ENCODE results near the gene GPR148. TPM values are rescaled to one million over a fixed set of nuclear protein-coding genes. Genes with fewer than 3 reads are reported as not detected.

The GPR148 gene
- total RNA-seq, 1 experiment from 2014 or later = not detected

DNA sequence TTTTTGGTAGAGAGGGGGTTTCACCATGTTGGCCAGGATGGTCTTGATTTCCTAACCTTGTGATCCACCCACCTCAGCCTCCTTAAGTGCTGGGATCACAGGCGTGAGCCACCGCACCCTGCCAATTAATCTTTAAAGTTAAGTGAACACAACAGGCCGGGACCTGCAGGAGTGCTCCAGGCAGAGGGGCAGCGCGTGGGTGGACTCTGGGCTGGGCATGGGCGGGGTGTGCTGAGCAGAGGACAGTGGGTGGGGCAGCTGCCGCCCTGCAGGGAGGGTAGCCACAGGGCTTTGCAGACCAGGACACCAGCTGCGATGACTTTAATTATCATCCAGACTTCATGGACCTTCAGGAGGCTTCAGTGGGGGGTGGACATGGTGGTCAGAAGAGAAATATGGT, 8.8 kb upstream of the GPR148 start:
- Mint-ChIP-seq H3K27ac (ENCODE audit: unreplicated experiment) (no peak overlapping the region), H3K36me3 (ENCODE audit: insufficient read depth, unreplicated experiment) (no peaks in the 10 kb centered on the region), H3K9me3 (ENCODE audit: unreplicated experiment) (peaks cover 9% of the 10 kb centered on the region), H3K4me1 (ENCODE audit: low read depth, unreplicated experiment) (no peaks in the 10 kb centered on the region), H3K4me3 (ENCODE audit: unreplicated experiment) (no peak overlapping the region), H3K27me3 (ENCODE audit: insufficient read depth, unreplicated experiment) (no peaks in the 10 kb centered on the region)
- Histone ChIP-seq H3K4me1 (no peaks in the 10 kb centered on the region), H3K27me3 (replicated peaks; ENCODE audit: control insufficient read depth, insufficient read depth, low read length) (no peaks in the 10 kb centered on the region), H3K4me3 (ENCODE audit: low read depth, low read length) (no peak overlapping the region), H3K9me3 (peaks cover 6% of the 10 kb centered on the region; the same call in 1 of the 2 replicates), H3K36me3 (ENCODE audit: control insufficient read depth, insufficient read depth, low read length) (no peaks in the 10 kb centered on the region)
- no TSS peak for BruUV-seq (replicated peaks)
- ChIA-PET POLR2A (no interaction called here), CTCF (no interaction called here)
- intact Hi-C loops (cut with micrococcal nuclease; ENCODE audit: unreplicated experiment) = no loop called here
- DNase-seq = no peak
- TF ChIP-seq, protein P1, sequence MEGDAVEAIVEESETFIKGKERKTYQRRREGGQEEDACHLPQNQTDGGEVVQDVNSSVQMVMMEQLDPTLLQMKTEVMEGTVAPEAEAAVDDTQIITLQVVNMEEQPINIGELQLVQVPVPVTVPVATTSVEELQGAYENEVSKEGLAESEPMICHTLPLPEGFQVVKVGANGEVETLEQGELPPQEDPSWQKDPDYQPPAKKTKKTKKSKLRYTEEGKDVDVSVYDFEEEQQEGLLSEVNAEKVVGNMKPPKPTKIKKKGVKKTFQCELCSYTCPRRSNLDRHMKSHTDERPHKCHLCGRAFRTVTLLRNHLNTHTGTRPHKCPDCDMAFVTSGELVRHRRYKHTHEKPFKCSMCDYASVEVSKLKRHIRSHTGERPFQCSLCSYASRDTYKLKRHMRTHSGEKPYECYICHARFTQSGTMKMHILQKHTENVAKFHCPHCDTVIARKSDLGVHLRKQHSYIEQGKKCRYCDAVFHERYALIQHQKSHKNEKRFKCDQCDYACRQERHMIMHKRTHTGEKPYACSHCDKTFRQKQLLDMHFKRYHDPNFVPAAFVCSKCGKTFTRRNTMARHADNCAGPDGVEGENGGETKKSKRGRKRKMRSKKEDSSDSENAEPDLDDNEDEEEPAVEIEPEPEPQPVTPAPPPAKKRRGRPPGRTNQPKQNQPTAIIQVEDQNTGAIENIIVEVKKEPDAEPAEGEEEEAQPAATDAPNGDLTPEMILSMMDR (IDR thresholded peaks at IDR 0.05; ENCODE audit: insufficient read depth in 1 of 2, low read depth in 1 of 2, low read length in 1 of 2, severe bottlenecking in 1 of 2, unreplicated experiment in 1 of 2) = no peak

- intact Hi-C loops (cut with micrococcal nuclease; ENCODE audit: unreplicated experiment) = no loop called here
- H3K27ac Mint-ChIP-seq (ENCODE audit: unreplicated experiment) = no peak overlapping the region
- H3K36me3 Mint-ChIP-seq (ENCODE audit: insufficient read depth, unreplicated experiment) = no peaks in the 10 kb centered on the region
- Histone ChIP-seq H3K9me3 (peaks cover 6% of the 10 kb centered on the region; the same call in 1 of the 2 replicates), H3K4me3 (ENCODE audit: low read depth, low read length) (no peak overlapping the region), H3K36me3 (ENCODE audit: control insufficient read depth, insufficient read depth, low read length) (no peaks in the 10 kb centered on the region), H3K4me1 (no peaks in the 10 kb centered on the region), H3K27me3 (replicated peaks; ENCODE audit: control insufficient read depth, insufficient read depth, low read length) (no peaks in the 10 kb centered on the region)
- POLR2A ChIA-PET = no interaction called here
- H3K4me3 Mint-ChIP-seq (ENCODE audit: unreplicated experiment) = no peak overlapping the region
- H3K27me3 Mint-ChIP-seq (ENCODE audit: insufficient read depth, unreplicated experiment) = no peaks in the 10 kb centered on the region
- H3K9me3 Mint-ChIP-seq (ENCODE audit: unreplicated experiment) = peaks cover 9% of the 10 kb centered on the region
- H3K4me1 Mint-ChIP-seq (ENCODE audit: low read depth, unreplicated experiment) = no peaks in the 10 kb centered on the region
- TF ChIP-seq, protein P1 (IDR thresholded peaks at IDR 0.05; ENCODE audit: insufficient read depth in 1 of 2, low read depth in 1 of 2, low read length in 1 of 2, severe bottlenecking in 1 of 2, unreplicated experiment in 1 of 2) = no peak
- DNase-seq = no peak
- no TSS peak for BruUV-seq (replicated peaks)
- CTCF ChIA-PET = no interaction called here
Measured at GRCh38 chr2:130720528-130720927, 8.3 kb upstream of the GPR148 start.

DNA sequence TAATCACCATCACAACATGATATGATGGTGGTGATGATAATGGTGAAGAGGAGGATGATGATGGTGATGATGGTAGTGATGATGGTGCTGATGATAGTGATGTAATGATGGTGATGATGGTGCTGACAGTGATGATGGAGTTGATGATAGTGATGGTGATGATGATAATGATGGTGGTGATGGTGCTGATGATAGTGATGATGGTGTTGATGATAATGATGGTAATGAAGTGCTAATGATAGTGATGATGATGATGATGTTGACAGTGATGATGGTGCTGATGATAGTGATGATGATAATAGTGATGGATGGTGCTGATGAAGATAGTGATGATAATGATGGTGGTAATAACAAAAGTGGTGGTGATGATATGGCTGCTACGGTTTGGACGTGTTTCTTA, 4.4 kb upstream of the GPR148 start:
- H3K9me3 Mint-ChIP-seq (ENCODE audit: unreplicated experiment) = peaks cover 9% of the 10 kb centered on the region
- Histone ChIP-seq H3K9me3 (peaks cover 6% of the 10 kb centered on the region; the same call in 1 of the 2 replicates), H3K36me3 (ENCODE audit: control insufficient read depth, insufficient read depth, low read length) (no peaks in the 10 kb centered on the region), H3K4me3 (ENCODE audit: low read depth, low read length) (no peak overlapping the region), H3K4me1 (peaks cover 14% of the 10 kb centered on the region), H3K27me3 (replicated peaks; ENCODE audit: control insufficient read depth, insufficient read depth, low read length) (no peaks in the 10 kb centered on the region)
- intact Hi-C loops (cut with micrococcal nuclease; ENCODE audit: unreplicated experiment) = no loop called here
- no peaks in the 10 kb centered on the region for H3K27me3 Mint-ChIP-seq (ENCODE audit: insufficient read depth, unreplicated experiment)
- CTCF ChIA-PET = no interaction called here
- no TSS peak for BruUV-seq (replicated peaks)
- no peaks in the 10 kb centered on the region for H3K4me1 Mint-ChIP-seq (ENCODE audit: low read depth, unreplicated experiment)
- H3K36me3 Mint-ChIP-seq (ENCODE audit: insufficient read depth, unreplicated experiment) = no peaks in the 10 kb centered on the region
- TF ChIP-seq, protein P1 (IDR thresholded peaks at IDR 0.05; ENCODE audit: insufficient read depth in 1 of 2, low read depth in 1 of 2, low read length in 1 of 2, severe bottlenecking in 1 of 2, unreplicated experiment in 1 of 2) = no peak
- POLR2A ChIA-PET = no interaction called here
- no peak overlapping the region for H3K27ac Mint-ChIP-seq (ENCODE audit: unreplicated experiment)
- H3K4me3 Mint-ChIP-seq (ENCODE audit: unreplicated experiment) = no peak overlapping the region
- DNase-seq = no peak
